Left ventricle myocardium superior (tissue), 1 donor: ENCODE data around the gene OR4N2. TPM values are rescaled to one million over a fixed set of nuclear protein-coding genes. Genes with fewer than 3 reads are reported as not detected.
"Not testable (repeated sequence)": the region's sequence is repeated elsewhere in the genome, so short reads cannot be mapped to it uniquely, and the experiment has no call there.

Experiments
- ATAC-seq: fragments of 200-7000 bp; cut with Tn5 transposase; one replicate; pipeline ENCODE4 v1.9.1; 2020; ENCODE audit warnings: mild to moderate bottlenecking, moderate library complexity
- DNase-seq: peaks from one replicate; pipeline ENCODE4 v3.0.0-alpha.2; 2020
- intact Hi-C: fragments of 100-400 bp; cut with micrococcal nuclease; formaldehyde crosslinking; loops from one replicate; pipeline ENCODE4 v1.11.0; 2022
- long read RNA-seq: library from polyadenylated mRNA; unstranded; transcript quantifications from one replicate; pipeline ENCODE4 v2.0.0, GENCODE V29; 2021
- total RNA-seq: library from RNA; stranded (reverse); fragmentation: NEBNext Ultra II Directional; extraction: Animal tissue kit (Norgen Biotek cat#: 25700); gene quantifications from one replicate; pipeline ENCODE4 v1.2.1, GENCODE V29; 2021
- donor health status: DM: no; HTN: yes; CAD: no; lungs with severe emphysema.

OR4N2 gene
- not detected for total RNA-seq
- long read RNA-seq = 0 reads

- ATAC-seq, DNase-seq, intact Hi-C loops: not testable (repeated sequence)
Measured at GRCh38 chr14:19803470-19803869, at the start of gene OR4N2. OR4N2 (plus strand) TSS chr14:19803770; CDS start chr14:19827449, 23,679 bp downstream.

- DNase-seq (no peak), ATAC-seq (no peak)
- intact Hi-C loops = no loop called here
Measured at GRCh38 chr14:19754172-19754571, 49.4 kb upstream of the OR4N2 start.

DNA sequence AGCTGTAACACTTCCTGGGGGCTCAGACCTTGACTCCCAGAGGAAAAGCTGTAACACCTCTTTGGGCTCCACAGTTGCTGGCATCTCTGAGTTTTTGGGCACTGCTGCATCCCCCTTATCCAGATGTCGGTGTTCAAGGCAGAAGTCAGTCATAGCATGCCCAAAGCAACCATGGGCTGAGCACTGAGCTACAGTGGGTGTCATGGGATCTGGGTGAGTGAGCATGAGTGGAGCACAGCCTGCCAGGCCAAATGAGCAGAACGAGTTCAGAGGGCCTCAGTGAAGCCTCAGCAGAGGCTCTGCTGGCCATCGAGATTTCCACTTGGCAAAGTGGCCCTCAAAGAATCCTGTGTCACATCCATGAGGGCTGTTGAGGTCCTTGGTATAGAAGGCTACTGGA, 32.1 kb upstream of the OR4N2 start:
- ATAC-seq, intact Hi-C loops, DNase-seq: not testable (repeated sequence)

DNA sequence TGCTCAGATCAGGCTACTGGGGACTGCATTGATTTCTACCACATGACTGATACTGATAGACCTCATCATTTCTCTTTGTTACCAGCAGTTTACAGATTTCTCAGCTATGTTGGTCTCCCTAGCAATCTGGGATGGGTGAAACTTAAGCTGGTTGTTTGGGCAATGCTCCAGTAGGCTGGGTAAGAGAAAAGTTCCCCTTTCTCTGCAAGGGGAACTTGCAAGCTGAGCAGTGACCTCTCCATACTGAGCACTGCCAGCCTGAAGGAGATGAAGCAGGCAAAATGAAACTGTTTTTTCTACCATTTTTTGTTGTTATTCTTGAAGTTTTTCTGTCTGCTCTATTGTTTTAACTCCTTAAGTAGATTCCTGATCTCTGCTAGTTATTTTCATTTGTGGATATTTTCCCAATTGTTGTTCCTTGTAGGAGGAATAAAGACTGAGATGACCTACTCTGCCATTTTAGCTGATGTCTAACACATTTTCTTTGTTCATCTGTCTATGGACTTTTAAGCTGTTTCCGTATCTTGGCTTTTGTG, 31.6 kb upstream of the OR4N2 start:
- intact Hi-C loops = no loop called here
- ATAC-seq (peak; percentile 66), DNase-seq (no peak)

- DNase-seq, intact Hi-C loops: not testable (repeated sequence)
- ATAC-seq = peak; percentile 58
Measured at GRCh38 chr14:19772454-19772853, 31.1 kb upstream of the OR4N2 start.

- ATAC-seq, DNase-seq, intact Hi-C loops: not testable (repeated sequence)
Measured at GRCh38 chr14:19773204-19773603, 30.4 kb upstream of the OR4N2 start, which contains the start of gene OR4M1. OR4M1 (plus strand) TSS chr14:19773504; CDS start chr14:19780323, 6,819 bp downstream.

GRCh38 chr14:19775587-19775986, 28.0 kb upstream of the OR4N2 start:
- intact Hi-C loops = no loop called here
- ATAC-seq (no peak), DNase-seq (no peak)

DNA sequence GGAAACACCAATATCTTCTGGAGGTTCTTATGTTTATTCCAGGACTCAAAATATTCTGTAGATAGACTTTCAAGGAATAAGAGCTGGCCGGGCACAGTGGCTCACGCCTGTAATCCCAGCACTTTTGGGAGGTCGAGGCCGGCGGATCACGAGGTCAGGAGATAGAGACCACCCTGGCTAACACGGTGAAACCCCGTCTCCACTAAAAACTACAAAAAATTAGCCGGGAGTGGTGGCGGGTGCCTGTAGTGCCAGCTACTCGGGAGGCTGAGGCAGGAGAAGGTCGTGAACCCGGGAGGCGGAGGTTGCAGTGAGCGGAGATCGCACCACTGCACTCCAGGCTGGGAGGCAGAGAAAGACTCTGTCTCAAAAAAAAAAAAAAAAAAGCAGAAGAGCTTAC, 17.7 kb upstream of the OR4N2 start:
- DNase-seq, ATAC-seq, intact Hi-C loops: not testable (repeated sequence)

- ATAC-seq, intact Hi-C loops, DNase-seq: not testable (repeated sequence)
Measured at GRCh38 chr14:19787318-19787717, 16.3 kb upstream of the OR4N2 start.

DNA sequence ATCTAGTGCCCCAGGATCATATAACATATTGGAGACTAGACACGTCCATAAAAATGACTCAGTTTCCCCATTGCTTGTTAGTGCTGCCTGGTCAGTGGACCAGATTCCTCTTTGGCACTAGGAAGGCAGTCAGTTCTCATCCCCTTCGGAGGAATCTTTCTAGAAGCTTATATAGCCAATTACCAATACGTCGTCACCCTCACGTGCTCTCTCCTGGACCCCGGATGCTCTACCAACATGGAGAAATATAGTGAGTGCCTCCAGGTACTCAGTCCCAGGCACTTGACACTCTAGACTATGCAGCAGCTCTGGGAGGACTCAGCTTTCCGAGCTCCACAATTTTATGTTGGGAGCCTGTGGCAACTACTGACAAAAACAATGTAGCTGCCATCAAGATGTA, 15.4 kb upstream of the OR4N2 start:
- intact Hi-C loops, DNase-seq, ATAC-seq: not testable (repeated sequence)

DNA sequence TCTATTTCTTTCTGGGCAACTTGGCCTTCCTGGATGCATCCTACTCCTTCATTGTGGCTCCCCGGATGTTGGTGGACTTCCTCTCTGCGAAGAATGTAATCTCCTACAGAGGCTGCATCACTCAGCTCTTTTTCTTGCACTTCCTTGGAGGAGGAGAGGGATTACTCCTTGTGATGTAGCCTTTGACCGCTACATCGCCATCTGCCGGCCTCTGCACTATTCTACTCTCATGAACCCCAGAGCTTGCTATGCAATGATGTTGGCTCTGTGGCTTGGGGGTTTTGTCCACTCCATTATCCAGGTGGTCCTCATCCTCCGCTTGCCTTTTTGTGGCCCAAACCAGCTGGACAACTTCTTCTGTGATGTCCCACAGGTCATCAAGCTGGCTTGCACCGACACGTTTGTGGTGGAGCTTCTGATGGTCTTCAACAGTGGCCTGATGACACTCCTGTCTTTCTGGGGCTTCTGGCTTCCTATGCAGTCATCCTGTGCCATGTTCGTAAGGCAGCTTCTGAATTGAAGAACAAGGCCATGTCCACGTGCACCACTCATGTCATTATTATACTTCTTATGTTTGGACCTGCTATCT, 7.0 kb upstream of the OR4N2 start:
- intact Hi-C loops, ATAC-seq, DNase-seq: not testable (repeated sequence)

- intact Hi-C loops = no loop called here
- DNase-seq (no peak), ATAC-seq (no peak)
Measured at GRCh38 chr14:19799880-19800279, 3.7 kb upstream of the OR4N2 start.

DNA sequence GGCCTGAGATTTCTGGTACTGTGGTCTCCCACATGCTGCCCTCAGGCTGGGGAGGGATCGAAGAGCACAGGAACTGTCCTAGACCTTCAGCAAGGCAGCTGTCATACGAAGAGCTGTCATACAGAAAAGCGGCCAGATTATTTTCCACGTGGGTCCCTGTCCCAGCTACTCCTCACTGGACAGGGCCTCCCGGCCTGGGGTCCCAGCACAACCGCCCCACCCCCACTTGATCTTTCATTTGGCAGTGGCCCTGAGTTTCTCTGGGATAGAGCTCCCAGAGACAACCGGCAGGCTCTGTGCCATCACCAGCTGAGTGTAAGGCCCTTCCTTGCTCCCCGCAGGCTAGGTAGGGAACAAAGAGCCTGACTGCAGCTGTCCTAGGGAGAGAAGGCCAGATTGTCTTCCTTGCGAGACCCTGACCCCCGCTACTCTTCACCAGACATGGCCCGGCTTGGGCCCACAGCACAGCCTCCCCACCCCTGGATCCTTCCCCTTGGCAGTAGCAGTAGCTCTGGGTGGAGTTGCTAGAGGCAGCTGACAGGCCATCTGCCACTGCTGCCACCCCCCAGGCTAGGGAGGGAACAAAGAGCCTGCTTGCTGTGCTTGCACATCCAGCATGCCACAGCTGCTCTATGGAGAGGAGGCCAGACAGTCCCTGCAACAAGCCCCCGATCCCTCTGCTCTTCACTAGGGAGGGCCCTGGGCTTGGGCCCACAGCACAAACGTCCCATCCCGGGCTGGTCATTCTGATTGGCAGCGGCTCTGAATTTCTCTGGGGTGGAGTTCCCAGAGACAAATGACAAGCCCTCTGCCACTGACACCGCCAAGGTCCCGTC, 3.1 kb upstream of the OR4N2 start:
- ATAC-seq = no peak

DNA sequence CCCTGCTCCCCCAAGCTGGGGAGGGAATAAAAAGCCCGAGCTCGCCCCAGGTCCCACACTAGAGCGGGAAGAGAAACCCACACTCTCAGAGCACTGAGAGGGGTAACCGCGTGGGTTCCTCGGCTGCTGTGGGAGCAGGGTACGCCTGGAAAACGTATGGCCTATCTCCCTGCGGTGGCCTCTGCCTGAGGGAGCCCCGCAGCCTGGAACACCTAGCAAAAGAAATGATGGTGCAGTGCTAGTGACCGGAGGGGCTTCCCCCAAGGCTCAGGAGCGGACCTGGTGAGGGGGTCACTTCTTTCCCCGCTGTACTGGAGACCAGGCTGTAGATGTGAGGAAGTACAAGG, 2.5 kb upstream of the OR4N2 start:
- intact Hi-C loops = no loop called here
- no peak for ATAC-seq
- no peak for DNase-seq

More for the DNA sequence above, 3.1 kb upstream of the OR4N2 start:
- intact Hi-C loops = no loop called here
- DNase-seq = no peak

DNA sequence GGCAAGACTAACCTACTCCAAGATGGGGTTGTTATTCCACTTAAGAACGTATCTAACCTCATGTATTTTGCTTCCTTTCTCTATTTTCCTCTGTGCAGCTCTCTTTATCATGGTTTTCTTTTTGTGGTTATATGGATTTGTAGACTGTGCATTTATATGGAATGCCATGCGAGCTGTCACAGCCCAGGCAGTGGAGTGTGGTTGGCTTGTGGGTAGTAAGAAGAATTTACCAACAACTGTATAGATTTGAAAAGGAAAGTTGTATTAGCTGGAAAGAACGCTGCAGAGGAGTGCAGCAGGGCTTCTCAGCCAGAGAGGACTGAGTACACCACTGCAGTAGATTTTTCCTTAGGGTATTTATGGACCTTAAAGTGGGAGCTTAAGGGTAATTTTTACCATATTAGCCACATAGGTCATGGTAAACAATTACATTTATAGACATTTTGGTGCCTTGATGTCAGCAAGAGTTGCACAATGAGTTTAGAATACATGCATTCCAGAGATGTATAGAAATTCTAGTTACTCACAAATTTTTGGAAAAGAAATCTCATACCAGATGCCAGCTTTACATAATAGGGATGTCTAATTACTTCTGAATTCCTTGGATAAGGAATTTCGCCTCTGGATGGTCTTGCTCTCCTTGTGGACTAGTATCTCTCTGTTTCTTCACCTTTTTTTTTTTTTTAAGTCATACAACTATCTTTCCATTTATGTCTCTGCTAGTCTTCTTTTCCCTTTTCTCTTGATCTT, 9.8 kb downstream of the OR4N2 start:
- DNase-seq, ATAC-seq, intact Hi-C loops: not testable (repeated sequence)

GRCh38 chr14:19819879-19820278, 16.3 kb downstream of the OR4N2 start:
- ATAC-seq, DNase-seq, intact Hi-C loops: not testable (repeated sequence)

GRCh38 chr14:19821016-19821415, 17.4 kb downstream of the OR4N2 start:
- DNase-seq, intact Hi-C loops, ATAC-seq: not testable (repeated sequence)

DNA sequence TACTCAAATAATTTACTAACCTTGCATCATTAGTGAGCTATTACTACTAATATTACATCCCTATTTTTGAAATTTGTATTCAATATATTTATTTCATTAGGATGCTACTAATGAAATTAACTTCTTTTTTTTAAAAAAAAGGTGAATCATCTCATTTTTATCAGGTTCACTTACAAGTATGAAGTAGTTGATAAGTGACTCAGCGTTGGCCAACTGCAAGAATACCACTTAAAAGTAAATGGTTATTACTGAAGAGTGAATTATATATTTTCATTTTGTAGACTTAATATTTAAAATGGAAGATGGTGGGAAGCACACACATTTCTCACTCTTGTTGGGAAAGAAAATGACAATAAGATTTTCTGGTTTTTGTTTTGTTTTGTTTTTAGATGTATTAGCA, 19.6 kb downstream of the OR4N2 start:
- no peak for DNase-seq
- no peak for ATAC-seq
- intact Hi-C loops = no loop called here

DNA sequence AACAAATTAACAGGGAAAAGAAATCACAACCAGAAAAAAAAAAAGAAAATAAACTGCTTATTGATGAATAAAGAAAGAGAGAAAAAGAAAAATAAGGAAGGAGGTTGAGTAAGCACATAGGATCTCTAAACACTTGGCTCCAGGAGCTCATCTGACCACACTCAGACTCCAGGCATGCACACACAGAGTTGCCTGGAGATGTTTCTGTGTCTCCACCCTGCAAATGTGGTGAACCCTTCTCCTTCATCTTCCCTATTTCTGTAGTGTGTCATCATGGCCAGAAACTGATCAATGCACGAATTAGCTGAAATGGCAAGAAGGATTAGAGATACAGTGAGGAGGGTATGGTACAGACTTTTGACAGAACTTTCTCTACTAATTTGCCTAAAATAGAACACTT, 20.2 kb downstream of the OR4N2 start:
- DNase-seq (no peak), ATAC-seq (no peak)
- intact Hi-C loops = no loop called here
